Activated T-cell treated with anti-CD3 and anti-CD28 coated beads, Interleukin-2, amount 50 U/mL, for 72 hours (primary cell): ENCODE data around the gene CRADD. TPM values are rescaled to one million over a fixed set of nuclear protein-coding genes. Genes with fewer than 3 reads are reported as not detected.

Source experiments
- ATAC-seq, 2 donors: fragments of 150-1000 bp; cut with Tn5 transposase; replicated peaks in 1 of 2; 2 replicates each; pipeline ENCODE4 v1.10.0; 2021; ENCODE audit warnings: moderate library complexity in 2 of 2, mild to moderate bottlenecking in 1 of 2
- DNase-seq, 2 donors: peaks; one replicate each; pipeline ENCODE4 v3.0.0; 2021 to 2022; ENCODE audit warnings: mixed read lengths in 1 of 2
- H3K27ac Mint-ChIP-seq: one replicate; pipeline ENCODE4 v1.8.0; 2022; ENCODE audit warnings: mild to moderate bottlenecking, moderate library complexity, mixed read lengths
- H3K27me3 Mint-ChIP-seq: one replicate; pipeline ENCODE4 v1.8.0; 2022; ENCODE audit warnings: low read depth, mixed read lengths
- H3K36me3 Mint-ChIP-seq, 2 donors: one replicate each; pipeline ENCODE4 v1.8.0; 2022; ENCODE audit warnings: mixed read lengths in 2 of 2, mild to moderate bottlenecking in 1 of 2; ENCODE audit not compliant: insufficient read depth in 2 of 2
- H3K4me1 Mint-ChIP-seq: one replicate; pipeline ENCODE4 v1.8.0; 2022; ENCODE audit warnings: low read depth, mixed read lengths
- H3K4me3 Mint-ChIP-seq, 2 donors: one replicate each; pipeline ENCODE4 v1.8.0; 2022; ENCODE audit warnings: mild to moderate bottlenecking in 2 of 2, mixed read lengths in 2 of 2, moderate library complexity in 2 of 2
- H3K9me3 Mint-ChIP-seq, 2 donors: one replicate each; pipeline ENCODE4 v1.8.0; 2022; ENCODE audit warnings: mixed read lengths in 2 of 2
- total RNA-seq, 2 donors: library from RNA; stranded (reverse); gene quantifications; one replicate each; pipeline ENCODE4 v1.2.3, GENCODE V29; 2022

Gene CRADD
- total RNA-seq, 2 donors from 2014 or later = 8.6 to 9.1 TPM

DNA sequence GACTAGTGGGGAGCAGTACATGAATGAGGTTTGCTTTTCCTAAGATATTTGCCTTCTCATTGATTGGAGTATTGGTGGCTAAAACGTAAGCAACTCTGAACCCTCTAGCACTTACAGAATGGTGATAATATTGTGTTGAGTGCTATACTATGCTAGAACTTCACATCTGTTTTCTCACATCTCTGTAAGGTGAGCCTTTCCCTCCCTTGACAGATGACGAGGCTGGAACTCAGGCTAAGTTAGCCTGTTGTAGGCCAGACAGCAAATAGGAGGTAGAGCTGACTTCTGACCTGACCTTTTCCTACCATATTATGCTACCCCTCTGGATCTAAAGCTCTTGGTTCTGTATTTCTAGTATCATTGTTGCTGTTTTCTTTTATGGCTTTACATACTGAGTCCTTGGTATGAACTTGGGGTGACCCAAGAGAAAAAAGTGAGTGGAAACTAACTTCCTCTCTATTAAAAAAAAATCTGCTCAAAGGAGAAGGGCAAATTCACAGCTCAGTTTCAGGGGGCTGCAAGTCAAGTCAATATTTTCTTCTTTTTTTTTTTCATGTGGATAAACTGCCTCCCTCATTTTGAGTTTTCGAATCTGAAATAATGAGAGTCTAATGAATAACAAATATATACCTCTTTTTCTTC lies 85.9 kb downstream of the CRADD start:
- no peaks in the 10 kb centered on the region for H3K27me3 Mint-ChIP-seq
- no peak for DNase-seq
- no peak for ATAC-seq

DNA sequence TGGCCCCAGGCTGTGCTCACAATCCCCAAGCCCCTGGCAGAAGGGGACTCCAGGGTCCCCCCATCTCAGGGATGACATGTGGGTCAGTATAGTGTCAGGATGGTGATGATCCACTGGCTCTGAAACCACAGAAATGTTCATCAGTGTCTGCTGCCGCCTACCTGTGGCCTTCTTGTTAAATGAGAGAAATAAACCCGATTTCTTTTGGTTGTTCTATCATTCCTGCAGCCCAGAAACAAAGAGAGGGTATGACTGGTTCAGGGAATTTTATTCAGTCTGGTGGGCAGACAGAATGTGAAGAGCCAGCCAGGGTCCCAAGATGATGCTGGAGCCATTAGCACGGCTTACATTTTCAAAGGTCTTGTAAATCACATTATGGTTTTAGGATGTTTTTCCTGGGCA lies 86.6 kb downstream of the CRADD start:
- Mint-ChIP-seq H3K27me3 (no peaks in the 10 kb centered on the region), H3K4me3 (no peak overlapping the region), H3K27ac (no peak overlapping the region), H3K36me3 (peaks cover 0 to 2% of the 10 kb centered on the region in 2 donors), H3K4me1 (peaks cover 42% of the 10 kb centered on the region), H3K9me3 (no peaks in the 10 kb centered on the region)
- ATAC-seq (peak in 1 of 2 donors; percentile 30), DNase-seq (no peak)

More for the DNA sequence above, 85.9 kb downstream of the CRADD start:
- H3K27ac Mint-ChIP-seq = no peak overlapping the region
- H3K4me1 Mint-ChIP-seq = peaks cover 36% of the 10 kb centered on the region
- H3K36me3 Mint-ChIP-seq = peaks cover 0 to 2% of the 10 kb centered on the region in 2 donors
- no peaks in the 10 kb centered on the region for H3K9me3 Mint-ChIP-seq
- no peak overlapping the region for H3K4me3 Mint-ChIP-seq

GRCh38 chr12:93766371-93766770 lies 89.2 kb downstream of the CRADD start:
- no peaks in the 10 kb centered on the region for H3K27me3 Mint-ChIP-seq
- ATAC-seq (no peak), DNase-seq (no peak)
- H3K36me3 Mint-ChIP-seq = peaks cover 2% of the 10 kb centered on the region in 2 donors
- peaks cover 0 to 2% of the 10 kb centered on the region in 2 donors for H3K9me3 Mint-ChIP-seq
- H3K27ac Mint-ChIP-seq = no peak overlapping the region
- H3K4me1 Mint-ChIP-seq = peaks cover 29% of the 10 kb centered on the region
- no peak overlapping the region for H3K4me3 Mint-ChIP-seq

DNA sequence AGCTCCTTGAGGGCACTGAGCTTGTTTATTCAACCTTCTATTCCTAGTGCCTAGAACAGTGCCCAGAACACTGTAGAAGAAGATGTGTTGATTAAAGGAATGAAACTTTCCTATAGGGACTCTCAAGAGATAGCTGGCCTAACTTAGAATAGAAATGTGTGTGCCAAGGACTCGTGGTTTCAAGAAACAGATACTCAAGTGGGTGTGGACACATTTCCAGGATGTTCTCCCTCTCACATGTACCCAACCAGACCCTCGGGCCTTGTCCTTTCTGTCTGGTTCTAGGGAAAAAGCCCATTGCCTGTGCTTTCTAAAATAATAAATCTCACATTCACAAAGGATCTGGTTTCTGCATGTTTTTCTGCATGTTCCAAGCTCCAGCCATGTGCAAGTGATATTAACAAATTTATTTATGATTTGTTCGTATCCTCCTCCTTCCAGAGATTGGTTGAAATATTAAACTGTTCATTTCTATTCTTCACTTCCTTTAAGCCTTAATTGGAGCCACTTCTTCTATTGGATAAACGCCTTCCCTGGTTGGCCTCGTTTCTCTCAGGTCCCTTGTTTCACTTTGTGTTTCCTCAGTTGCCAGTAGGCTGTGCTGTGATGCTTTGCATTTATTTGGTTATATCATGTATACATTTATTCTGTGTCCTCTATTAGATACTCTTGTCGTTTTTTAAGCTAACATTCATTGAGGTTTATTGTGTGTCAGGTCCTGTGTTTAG lies 89.8 kb downstream of the CRADD start:
- Mint-ChIP-seq H3K36me3 (peaks cover 2% of the 10 kb centered on the region in 2 donors), H3K4me1 (peaks cover 25% of the 10 kb centered on the region), H3K27me3 (no peaks in the 10 kb centered on the region), H3K4me3 (peak overlapping the region; percentile 1 to 35), H3K27ac (peak overlapping the region; percentile 0), H3K9me3 (peaks cover 0 to 2% of the 10 kb centered on the region in 2 donors)
- ATAC-seq = peak; percentile 83 to 86
- DNase-seq = peak in 1 of 2 donors; percentile 34

GRCh38 chr12:93767524-93767863 lies 90.3 kb downstream of the CRADD start:
- peak overlapping the region; percentile 1 to 35 for H3K4me3 Mint-ChIP-seq
- DNase-seq = no peak
- peaks cover 29% of the 10 kb centered on the region for H3K4me1 Mint-ChIP-seq
- H3K36me3 Mint-ChIP-seq = peaks cover 2 to 4% of the 10 kb centered on the region in 2 donors
- H3K27ac Mint-ChIP-seq = peak overlapping the region; percentile 0
- H3K27me3 Mint-ChIP-seq = no peaks in the 10 kb centered on the region
- peaks cover 0 to 2% of the 10 kb centered on the region in 2 donors for H3K9me3 Mint-ChIP-seq
- ATAC-seq = peak; percentile 65 to 66

DNA sequence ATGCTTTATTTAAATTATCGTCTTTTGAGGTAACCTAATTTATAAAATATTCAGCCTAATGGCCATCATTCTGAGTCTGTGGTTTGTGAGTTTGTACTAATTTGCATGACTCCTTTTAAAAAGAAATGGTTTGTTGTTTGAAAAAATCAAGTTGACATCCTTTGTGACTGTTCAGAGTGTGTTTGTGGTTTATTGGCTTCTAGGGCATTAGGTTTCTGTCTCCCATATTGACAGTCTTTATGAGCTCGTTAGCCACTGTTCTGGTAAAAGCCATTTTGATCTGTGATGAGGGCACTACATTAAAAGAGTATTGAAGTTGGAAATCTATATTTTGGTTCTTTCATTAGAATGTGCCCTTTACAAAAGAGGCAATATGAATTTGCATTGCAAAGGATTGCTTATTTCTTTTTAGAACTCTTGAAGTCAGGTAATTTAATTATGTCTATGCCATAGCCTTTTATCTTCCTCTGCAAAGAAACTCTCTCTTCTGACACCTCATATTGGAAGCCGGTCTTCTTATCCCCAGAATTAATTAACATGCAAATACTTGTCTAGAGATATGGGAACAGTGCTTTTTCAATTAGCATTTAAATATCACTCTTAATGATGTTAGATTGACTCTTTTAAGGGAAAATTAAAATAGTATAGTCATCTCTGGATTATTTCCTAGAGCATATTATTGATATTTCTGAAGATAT lies 95.0 kb downstream of the CRADD start:
- ATAC-seq = no peak
- no peak overlapping the region for H3K27ac Mint-ChIP-seq
- H3K36me3 Mint-ChIP-seq = peaks cover 6 to 14% of the 10 kb centered on the region in 2 donors
- peaks cover 50% of the 10 kb centered on the region for H3K4me1 Mint-ChIP-seq
- no peak for DNase-seq
- peaks cover 6 to 7% of the 10 kb centered on the region in 2 donors for H3K9me3 Mint-ChIP-seq
- no peaks in the 10 kb centered on the region for H3K27me3 Mint-ChIP-seq
- no peak overlapping the region for H3K4me3 Mint-ChIP-seq

DNA sequence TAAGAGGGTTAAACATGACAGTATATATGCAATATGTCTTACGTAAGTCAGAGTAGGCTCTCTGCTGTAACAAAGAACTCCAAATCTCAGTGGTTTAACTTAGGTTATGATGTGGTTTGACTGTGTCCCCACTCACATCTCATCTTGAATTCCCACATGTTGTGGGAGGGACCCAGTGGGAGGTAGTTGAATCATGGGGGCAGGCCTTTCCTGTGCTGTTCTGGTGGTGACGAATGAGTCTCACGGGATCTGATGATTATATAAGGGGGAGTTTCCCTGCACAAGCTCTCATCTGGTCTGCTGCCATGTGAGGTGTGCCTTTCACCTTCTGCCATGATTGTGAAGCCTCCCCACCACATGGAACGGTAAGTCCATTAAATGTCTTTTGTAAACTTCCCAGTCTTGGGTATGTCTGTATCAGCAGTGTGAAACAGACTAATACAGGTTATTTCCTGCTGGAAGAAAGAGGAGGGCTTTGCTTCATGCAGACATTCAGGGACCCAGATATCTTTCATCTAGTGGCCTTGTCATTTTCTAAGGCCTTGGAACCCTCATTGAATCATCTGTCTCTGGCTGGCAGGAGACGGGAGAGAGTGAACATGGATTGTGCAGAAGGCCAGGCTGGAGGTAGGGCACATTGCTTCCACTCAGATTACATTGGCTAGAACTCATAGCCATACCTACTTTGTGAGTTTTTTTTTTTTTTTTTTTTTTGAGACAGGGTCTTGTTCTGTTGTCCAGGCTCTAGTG lies 96.1 kb downstream of the CRADD start:
- ATAC-seq (peak; percentile 89 to 92), DNase-seq (peak; percentile 58 to 60)
- Mint-ChIP-seq H3K27me3 (no peaks in the 10 kb centered on the region), H3K4me3 (peak overlapping the region; percentile 20 to 39), H3K27ac (peak overlapping the region; percentile 22), H3K36me3 (peaks cover 6 to 14% of the 10 kb centered on the region in 2 donors), H3K9me3 (peaks cover 6 to 7% of the 10 kb centered on the region in 2 donors), H3K4me1 (peaks cover 44% of the 10 kb centered on the region)

DNA sequence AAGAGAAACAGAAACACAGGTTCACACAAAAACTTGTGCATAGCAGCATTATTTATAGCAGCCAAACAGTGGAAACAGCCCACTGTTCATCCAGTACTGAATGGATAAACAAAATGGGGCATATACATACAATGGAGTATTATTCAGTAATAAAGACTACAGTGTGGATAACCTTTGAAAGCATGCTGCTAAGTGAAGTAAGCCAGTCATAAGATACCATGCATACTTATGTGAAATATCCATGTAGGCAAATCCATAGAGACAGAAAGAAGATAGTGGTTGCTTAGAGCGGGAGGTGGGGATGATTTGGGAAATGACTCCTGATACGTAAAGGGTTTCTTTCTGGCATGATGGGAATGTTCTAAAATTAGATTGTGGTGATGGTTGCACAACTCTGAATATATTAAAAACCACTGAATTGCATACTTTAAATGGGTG lies 99.4 kb downstream of the CRADD start:
- ATAC-seq = no peak
- H3K9me3 Mint-ChIP-seq = peaks cover 7 to 11% of the 10 kb centered on the region in 2 donors
- no peak overlapping the region for H3K4me3 Mint-ChIP-seq
- peaks cover 71% of the 10 kb centered on the region for H3K4me1 Mint-ChIP-seq
- H3K36me3 Mint-ChIP-seq = peaks cover 9 to 30% of the 10 kb centered on the region in 2 donors
- H3K27me3 Mint-ChIP-seq = no peaks in the 10 kb centered on the region
- H3K27ac Mint-ChIP-seq = peak overlapping the region; percentile 31
- DNase-seq = no peak

DNA sequence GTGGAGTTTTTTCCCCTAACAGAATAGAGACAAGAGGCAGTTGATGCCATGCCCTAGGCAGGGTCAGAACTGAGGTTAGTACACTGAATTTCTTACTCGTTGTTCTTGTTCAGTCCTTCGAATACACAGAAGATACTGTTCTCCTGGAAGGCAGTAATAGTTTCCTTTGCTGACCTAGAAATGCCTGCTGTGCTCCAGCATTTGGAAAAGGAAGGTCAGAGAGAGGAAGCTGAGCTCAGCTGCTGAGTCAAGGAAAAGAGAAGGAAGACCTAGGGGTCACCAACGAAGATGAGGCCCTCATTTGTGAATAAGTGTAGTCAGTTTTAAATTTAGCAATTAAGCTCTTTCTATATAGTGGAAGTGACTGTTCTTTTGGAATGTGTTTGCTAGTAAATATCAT lies 100.1 kb downstream of the CRADD start:
- Mint-ChIP-seq H3K4me3 (no peak overlapping the region), H3K27ac (no peak overlapping the region), H3K4me1 (peaks cover 66% of the 10 kb centered on the region), H3K36me3 (peaks cover 9 to 30% of the 10 kb centered on the region in 2 donors), H3K27me3 (no peaks in the 10 kb centered on the region), H3K9me3 (peaks cover 7 to 11% of the 10 kb centered on the region in 2 donors)
- ATAC-seq (no peak), DNase-seq (no peak)

DNA sequence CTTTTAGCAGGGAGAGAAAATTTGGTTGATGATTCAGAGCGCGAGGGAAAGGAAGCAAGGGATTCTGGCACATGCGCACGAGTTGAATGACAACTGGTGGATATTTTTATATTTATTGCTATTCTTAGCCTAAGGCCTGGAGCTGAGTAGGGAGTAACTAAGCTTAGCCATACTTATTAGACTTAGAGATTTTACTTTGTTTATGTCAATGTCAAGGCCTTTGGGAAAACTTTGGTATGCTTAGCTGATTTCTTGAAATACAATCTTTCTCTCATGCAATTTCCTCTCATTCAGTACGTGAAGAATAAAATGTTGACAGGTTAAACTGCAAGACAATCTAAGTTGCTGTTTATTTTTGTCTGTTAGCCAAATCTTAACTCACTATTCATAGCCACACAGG lies 101.1 kb downstream of the CRADD start:
- Mint-ChIP-seq H3K4me1 (peaks cover 61% of the 10 kb centered on the region), H3K27ac (peak overlapping the region; percentile 15), H3K36me3 (peaks cover 8 to 23% of the 10 kb centered on the region in 2 donors), H3K4me3 (no peak overlapping the region), H3K27me3 (no peaks in the 10 kb centered on the region), H3K9me3 (peaks cover 4 to 8% of the 10 kb centered on the region in 2 donors)
- DNase-seq = no peak
- no peak for ATAC-seq

DNA sequence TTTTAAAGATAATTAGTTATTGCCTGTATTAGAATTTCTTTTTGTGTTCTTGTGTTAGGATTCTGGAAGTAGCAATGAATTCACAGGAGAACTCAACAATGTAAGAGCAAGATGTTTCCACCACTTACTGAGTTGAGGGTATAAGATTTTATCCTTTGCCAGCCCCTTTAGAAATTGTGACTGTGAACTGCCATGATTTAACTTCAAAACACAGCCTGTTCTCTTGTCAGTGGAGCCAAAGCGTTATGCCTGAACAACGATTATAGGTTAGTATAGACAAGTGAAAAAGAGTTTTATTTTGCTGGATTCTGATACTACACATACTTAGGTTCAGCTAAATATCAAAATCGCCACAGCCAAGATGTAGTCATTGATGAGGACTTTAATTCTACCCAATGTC lies 101.6 kb downstream of the CRADD start:
- no peak for ATAC-seq
- H3K27me3 Mint-ChIP-seq = no peaks in the 10 kb centered on the region
- peaks cover 6 to 20% of the 10 kb centered on the region in 2 donors for H3K36me3 Mint-ChIP-seq
- no peak overlapping the region for H3K27ac Mint-ChIP-seq
- peaks cover 2 to 5% of the 10 kb centered on the region in 2 donors for H3K9me3 Mint-ChIP-seq
- H3K4me1 Mint-ChIP-seq = peaks cover 59% of the 10 kb centered on the region
- H3K4me3 Mint-ChIP-seq = no peak overlapping the region
- DNase-seq = no peak

DNA sequence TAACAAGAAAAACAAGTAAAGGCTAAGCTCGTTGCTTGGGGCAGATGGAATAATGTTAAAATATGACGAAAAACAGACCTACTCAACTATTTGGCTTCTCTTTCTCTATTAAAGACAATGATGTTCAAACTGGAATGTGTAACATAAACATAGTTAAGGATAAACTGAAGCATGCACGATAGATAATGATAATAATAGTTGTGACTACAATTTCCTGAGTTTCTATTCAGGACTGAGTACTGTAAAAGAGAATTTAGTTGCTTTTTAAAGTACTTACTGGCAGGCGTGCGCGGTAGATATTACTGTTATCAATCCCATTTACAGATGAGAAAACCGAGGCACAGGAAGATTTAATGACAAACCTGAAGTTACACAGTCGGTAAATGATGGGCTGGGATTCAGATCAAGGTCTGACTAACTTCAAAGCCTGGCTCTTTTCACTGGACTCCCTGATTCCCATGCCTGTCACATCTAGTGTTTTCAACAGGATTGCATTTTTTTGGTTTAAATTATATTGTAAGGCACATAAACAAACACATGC lies 103.0 kb downstream of the CRADD start:
- H3K27me3 Mint-ChIP-seq = no peaks in the 10 kb centered on the region
- no peak overlapping the region for H3K4me3 Mint-ChIP-seq
- H3K36me3 Mint-ChIP-seq = peaks cover 6 to 18% of the 10 kb centered on the region in 2 donors
- H3K9me3 Mint-ChIP-seq = peaks cover 2 to 5% of the 10 kb centered on the region in 2 donors
- ATAC-seq (no peak), DNase-seq (no peak)
- no peak overlapping the region for H3K27ac Mint-ChIP-seq
- peaks cover 68% of the 10 kb centered on the region for H3K4me1 Mint-ChIP-seq
